H9 (cell line): Measurements from ENCODE around the gene ATP8A1. TPM values are rescaled to one million over a fixed set of nuclear protein-coding genes. Genes with fewer than 3 reads are reported as not detected.

Source experiments
- DNase-seq: peaks from one replicate; pipeline ENCODE4 v3.0.0-alpha.2; 2017
- H2AFZ ChIP-seq: one replicate; pipeline ENCODE4 v1.6.1; 2013; ENCODE audit warnings: mild to moderate bottlenecking, low read length, control low read depth, moderate library complexity
- H2AK5ac ChIP-seq: 2 replicates; pipeline ENCODE4 v1.6.1; 2013; ENCODE audit warnings: low read length, control low read depth, mixed read lengths; ENCODE audit not compliant: insufficient read length
- H2BK120ac ChIP-seq: one replicate; pipeline ENCODE4 v1.6.1; 2013; ENCODE audit warnings: low read depth, mild to moderate bottlenecking, low read length, control low read depth, inconsistent platforms; ENCODE audit not compliant: poor library complexity, severe bottlenecking
- H2BK12ac ChIP-seq: 2 replicates; pipeline ENCODE4 v1.6.1; 2013; ENCODE audit warnings: low read length, control low read depth, mixed read lengths, low read depth; ENCODE audit not compliant: insufficient read length
- H2BK15ac ChIP-seq: 2 replicates; pipeline ENCODE4 v1.6.1; 2013; ENCODE audit warnings: low read depth, low read length, control low read depth
- H2BK20ac ChIP-seq: one replicate; pipeline ENCODE4 v1.6.1; 2013; ENCODE audit warnings: low read depth, mild to moderate bottlenecking, low read length, control low read depth, inconsistent platforms; ENCODE audit not compliant: poor library complexity, severe bottlenecking
- H2BK5ac ChIP-seq: 2 replicates; pipeline ENCODE4 v1.6.1; 2013; ENCODE audit warnings: low read length, control low read depth, mixed read lengths; ENCODE audit not compliant: insufficient read length
- H3K14ac ChIP-seq: 2 replicates; pipeline ENCODE4 v1.6.1; 2013; ENCODE audit warnings: low read length, control low read depth; ENCODE audit not compliant: insufficient read depth
- H3K18ac ChIP-seq: 2 replicates; pipeline ENCODE4 v1.6.1; 2013; ENCODE audit warnings: low read depth, mild to moderate bottlenecking, mixed read lengths, low read length, control low read depth; ENCODE audit not compliant: insufficient read length
- H3K23ac ChIP-seq: 2 replicates; pipeline ENCODE4 v1.6.1; 2013; ENCODE audit warnings: low read length, control low read depth, mixed read lengths, low read depth; ENCODE audit not compliant: insufficient read length
- H3K23me2 ChIP-seq: 2 replicates; pipeline ENCODE4 v1.6.1; 2013; ENCODE audit warnings: low read depth, mild to moderate bottlenecking, mixed read lengths, low read length, control low read depth; ENCODE audit not compliant: insufficient read length, poor library complexity, severe bottlenecking
- H3K27ac ChIP-seq: 2 replicates; pipeline ENCODE4 v1.5.1; 2013; ENCODE audit warnings: low read length, control low read depth, mixed read lengths, low read depth; ENCODE audit not compliant: insufficient read length
- H3K27me3 ChIP-seq: 2 replicates; pipeline ENCODE4 v1.6.1; 2013; ENCODE audit warnings: low read length, control low read depth, inconsistent platforms; ENCODE audit not compliant: insufficient read depth
- H3K4ac ChIP-seq: 2 replicates; pipeline ENCODE4 v1.6.1; 2013; ENCODE audit warnings: low read depth, mild to moderate bottlenecking, control low read depth, inconsistent platforms, low read length, moderate library complexity
- H3K4me1 ChIP-seq: 2 replicates; pipeline ENCODE4 v1.6.1; 2013; ENCODE audit warnings: low read length, control low read depth, inconsistent platforms; ENCODE audit not compliant: insufficient read depth
- H3K4me2 ChIP-seq: 2 replicates; pipeline ENCODE4 v1.6.1; 2013; ENCODE audit warnings: low read length, control low read depth, mixed read lengths; ENCODE audit not compliant: insufficient read length, insufficient read depth
- H3K56ac ChIP-seq: 2 replicates; pipeline ENCODE4 v1.6.1; 2013; ENCODE audit warnings: low read depth, mild to moderate bottlenecking, mixed read lengths, low read length, control low read depth; ENCODE audit not compliant: insufficient read length
- H3K79me1 ChIP-seq: 2 replicates; pipeline ENCODE4 v1.6.1; 2013; ENCODE audit warnings: low read depth, mild to moderate bottlenecking, moderate library complexity, low read length, control low read depth, inconsistent platforms; ENCODE audit not compliant: insufficient read depth, poor library complexity, severe bottlenecking
- H3K79me2 ChIP-seq: 2 replicates; pipeline ENCODE4 v1.6.1; 2013; ENCODE audit warnings: low read length, control low read depth, inconsistent platforms; ENCODE audit not compliant: insufficient read depth
- H3K9ac ChIP-seq: 2 replicates; pipeline ENCODE4 v1.6.1; 2013; ENCODE audit warnings: low read length, control low read depth, mixed read lengths; ENCODE audit not compliant: insufficient read length; ENCODE audit errors: extremely low read depth
- H3K9me3 ChIP-seq: one replicate; pipeline ENCODE4 v1.6.1; 2013; ENCODE audit warnings: low read depth, low read length, inconsistent platforms; ENCODE audit not compliant: control insufficient read depth
- H3T11ph ChIP-seq: one replicate; pipeline ENCODE4 v1.6.1; 2013; ENCODE audit warnings: mild to moderate bottlenecking, low read length, control low read depth, inconsistent platforms
- H4K20me1 ChIP-seq: one replicate; pipeline ENCODE4 v1.6.1; 2013; ENCODE audit not compliant: control insufficient read depth, insufficient read length, insufficient read depth
- H4K5ac ChIP-seq: 2 replicates; pipeline ENCODE4 v1.6.1; 2013; ENCODE audit warnings: low read depth, mild to moderate bottlenecking, mixed read lengths, low read length, control low read depth; ENCODE audit not compliant: insufficient read length
- H4K8ac ChIP-seq: replicated peaks from 2 replicates; pipeline ENCODE4 v1.6.1; 2013; ENCODE audit warnings: low read length, control low read depth, mixed read lengths, low read depth; ENCODE audit not compliant: insufficient read length
- H4K91ac ChIP-seq: 2 replicates; pipeline ENCODE4 v1.6.1; 2013; ENCODE audit warnings: low read depth, mild to moderate bottlenecking, moderate library complexity, mixed read lengths, low read length, control low read depth; ENCODE audit not compliant: insufficient read length
- H3K27ac Mint-ChIP-seq, 3 experiments: 2 replicates in 2 of 3; 3 replicates in 1 of 3; pipeline ENCODE4 v1.8.0; 2020 to 2021; ENCODE audit warnings: mixed read lengths in 3 of 3, mild to moderate bottlenecking in 1 of 3, moderate library complexity in 1 of 3
- H3K27me3 Mint-ChIP-seq: 2 replicates; pipeline ENCODE4 v1.8.0; 2021; ENCODE audit warnings: low read depth, mild to moderate bottlenecking, moderate library complexity, mixed read lengths
- H3K36me3 Mint-ChIP-seq, 3 experiments: 2 replicates in 2 of 3; 3 replicates in 1 of 3; pipeline ENCODE4 v1.8.0; 2020 to 2021; ENCODE audit warnings: low read depth in 3 of 3, mixed read lengths in 3 of 3; ENCODE audit not compliant: insufficient read depth in 1 of 3
- H3K4me1 Mint-ChIP-seq, 2 experiments: 2 replicates each; pipeline ENCODE4 v1.8.0; 2020; ENCODE audit warnings: mixed read lengths in 2 of 2
- H3K4me3 Mint-ChIP-seq, 2 experiments: 2 replicates in 1 of 2; 3 replicates in 1 of 2; pipeline ENCODE4 v1.8.0; 2020 to 2021; ENCODE audit warnings: mild to moderate bottlenecking in 2 of 2, mixed read lengths in 2 of 2, moderate library complexity in 1 of 2
- H3K9me3 Mint-ChIP-seq, 2 experiments: 2 replicates in 1 of 2; 3 replicates in 1 of 2; pipeline ENCODE4 v1.8.0; 2020; ENCODE audit warnings: mild to moderate bottlenecking in 2 of 2, mixed read lengths in 2 of 2, moderate library complexity in 1 of 2
- WGBS: extraction: QIAGEN DNeasy Blood & Tissue Kit; methylation state at CpG from one replicate; pipeline ENCODE4 v1.1.7; 2013; ENCODE audit warnings: missing lambda C conversion rate, low lambda C conversion rate, mixed read lengths; ENCODE audit not compliant: insufficient read length; ENCODE audit errors: extremely low coverage; 5-methylcytosine and 5-hydroxymethylcytosine counted together
- total RNA-seq: library from RNA; stranded (reverse); gene quantifications from 2 replicates; pipeline ENCODE4 v1.2.1, GENCODE V29; 2021
- TF ChIP-seq, protein P1 (sequence below): fragments of 200-600 bp; sonication (generic); conservative IDR thresholded peaks from 3 replicates; pipeline ENCODE4 v1.8.0; 2021; ENCODE audit warnings: antibody characterized with exemption, mild to moderate bottlenecking

Gene ATP8A1
- total RNA-seq, 1 experiment from 2014 or later: 5.1 TPM

DNA sequence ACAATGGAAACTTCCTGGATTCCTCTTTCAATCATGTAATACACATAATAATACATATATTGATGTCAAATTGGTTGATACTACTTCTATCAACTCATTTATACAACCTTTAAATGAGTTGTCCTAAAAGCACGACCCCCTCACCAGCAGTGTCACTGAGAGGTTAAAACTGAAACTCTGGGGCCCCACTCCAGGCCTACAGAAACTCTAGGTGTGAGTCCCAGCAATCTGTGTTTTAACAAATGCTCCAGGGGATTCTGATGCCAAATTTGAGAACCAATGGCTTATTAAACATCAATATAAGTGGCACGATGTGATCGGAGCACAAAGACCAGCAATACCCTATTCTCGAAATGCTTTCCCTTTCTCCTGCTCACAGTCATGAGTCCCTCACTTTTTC lies 47.9 kb downstream of the ATP8A1 start:
- H3K56ac ChIP-seq: no peak overlapping the region
- H4K8ac ChIP-seq: no peak overlapping the region
- no peaks in the 10 kb centered on the region for H3K9me3 ChIP-seq
- no peak overlapping the region for H2BK12ac ChIP-seq
- H3T11ph ChIP-seq: no peak overlapping the region
- H3K14ac ChIP-seq: no peak overlapping the region
- H2BK15ac ChIP-seq: no peak overlapping the region
- H2AK5ac ChIP-seq: no peak overlapping the region
- H2BK120ac ChIP-seq: no peak overlapping the region
- H3K27ac ChIP-seq: no peak overlapping the region
- H3K27me3 ChIP-seq: no peaks in the 10 kb centered on the region
- peaks cover 2 to 9% (median 6%) of the 10 kb centered on the region in 3 experiments; a peak in 6 of 7 replicates for H3K36me3 Mint-ChIP-seq
- no peak overlapping the region for H3K18ac ChIP-seq
- no peak overlapping the region for H3K4me3 Mint-ChIP-seq
- no peak overlapping the region for H2BK20ac ChIP-seq
- H3K23me2 ChIP-seq: no peaks in the 10 kb centered on the region
- no peak for DNase-seq
- no peaks in the 10 kb centered on the region for H3K79me1 ChIP-seq
- H3K4me1 ChIP-seq: no peaks in the 10 kb centered on the region; the same call in 1 of the 2 replicates
- TF ChIP-seq, protein P1, sequence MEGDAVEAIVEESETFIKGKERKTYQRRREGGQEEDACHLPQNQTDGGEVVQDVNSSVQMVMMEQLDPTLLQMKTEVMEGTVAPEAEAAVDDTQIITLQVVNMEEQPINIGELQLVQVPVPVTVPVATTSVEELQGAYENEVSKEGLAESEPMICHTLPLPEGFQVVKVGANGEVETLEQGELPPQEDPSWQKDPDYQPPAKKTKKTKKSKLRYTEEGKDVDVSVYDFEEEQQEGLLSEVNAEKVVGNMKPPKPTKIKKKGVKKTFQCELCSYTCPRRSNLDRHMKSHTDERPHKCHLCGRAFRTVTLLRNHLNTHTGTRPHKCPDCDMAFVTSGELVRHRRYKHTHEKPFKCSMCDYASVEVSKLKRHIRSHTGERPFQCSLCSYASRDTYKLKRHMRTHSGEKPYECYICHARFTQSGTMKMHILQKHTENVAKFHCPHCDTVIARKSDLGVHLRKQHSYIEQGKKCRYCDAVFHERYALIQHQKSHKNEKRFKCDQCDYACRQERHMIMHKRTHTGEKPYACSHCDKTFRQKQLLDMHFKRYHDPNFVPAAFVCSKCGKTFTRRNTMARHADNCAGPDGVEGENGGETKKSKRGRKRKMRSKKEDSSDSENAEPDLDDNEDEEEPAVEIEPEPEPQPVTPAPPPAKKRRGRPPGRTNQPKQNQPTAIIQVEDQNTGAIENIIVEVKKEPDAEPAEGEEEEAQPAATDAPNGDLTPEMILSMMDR: no peak
- no peaks in the 10 kb centered on the region for H3K9me3 Mint-ChIP-seq
- no peak overlapping the region for H4K5ac ChIP-seq
- H3K27me3 Mint-ChIP-seq: no peaks in the 10 kb centered on the region
- no peak overlapping the region for H3K4me2 ChIP-seq
- no peaks in the 10 kb centered on the region for H3K79me2 ChIP-seq
- H3K27ac Mint-ChIP-seq: no peak overlapping the region
- no peak overlapping the region for H4K91ac ChIP-seq
- H2BK5ac ChIP-seq: no peak overlapping the region
- H3K4me1 Mint-ChIP-seq: peaks cover 7 to 9% of the 10 kb centered on the region in 2 experiments; a peak in 3 of 4 replicates
- no CpG with 5 or more reads among the region's 4 CpGs for WGBS
- H3K9ac ChIP-seq: no peak overlapping the region
- H4K20me1 ChIP-seq: no peaks in the 10 kb centered on the region
- no peak overlapping the region for H3K23ac ChIP-seq
- H2AFZ ChIP-seq: no peak overlapping the region
- H3K4ac ChIP-seq: no peak overlapping the region
